DMS 273 treated with DMSO at 0.1 percent for 48 hours (cell line): ENCODE data around the gene RPE65.
"Not testable (repeated sequence)": the region's sequence is repeated elsewhere in the genome, so short reads cannot be mapped to it uniquely, and the experiment has no call there.

ENCODE experiments used
- DNase-seq: peaks from one replicate; lab custom pipeline; 2025; lab: John Stamatoyannopoulos, UW

The RPE65 gene

GRCh38 chr1:68449901-68450300 lies at the start of gene RPE65:
RPE65 (minus strand) TSS chr1:68449954; CDS start chr1:68449905, 49 bp downstream.
- DNase-seq = no peak

DNA sequence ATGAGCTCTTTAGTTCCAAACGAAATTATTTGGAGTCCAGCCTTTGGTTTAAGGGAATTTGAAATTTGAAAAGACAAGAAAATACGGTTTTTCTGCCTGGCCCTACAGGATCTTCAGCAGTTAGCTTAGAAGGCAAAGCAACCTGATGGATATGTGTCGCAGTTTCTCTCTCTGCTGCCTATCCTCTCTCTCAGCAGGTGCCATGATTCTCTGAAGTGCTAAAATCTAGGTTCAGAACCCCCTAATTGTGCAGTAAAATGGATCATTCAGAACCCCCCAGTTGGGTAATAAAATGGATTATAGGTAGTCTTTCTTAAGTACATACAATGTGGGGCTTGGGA lies 47.6 kb upstream of the RPE65 start:
- DNase-seq = no peak

DNA sequence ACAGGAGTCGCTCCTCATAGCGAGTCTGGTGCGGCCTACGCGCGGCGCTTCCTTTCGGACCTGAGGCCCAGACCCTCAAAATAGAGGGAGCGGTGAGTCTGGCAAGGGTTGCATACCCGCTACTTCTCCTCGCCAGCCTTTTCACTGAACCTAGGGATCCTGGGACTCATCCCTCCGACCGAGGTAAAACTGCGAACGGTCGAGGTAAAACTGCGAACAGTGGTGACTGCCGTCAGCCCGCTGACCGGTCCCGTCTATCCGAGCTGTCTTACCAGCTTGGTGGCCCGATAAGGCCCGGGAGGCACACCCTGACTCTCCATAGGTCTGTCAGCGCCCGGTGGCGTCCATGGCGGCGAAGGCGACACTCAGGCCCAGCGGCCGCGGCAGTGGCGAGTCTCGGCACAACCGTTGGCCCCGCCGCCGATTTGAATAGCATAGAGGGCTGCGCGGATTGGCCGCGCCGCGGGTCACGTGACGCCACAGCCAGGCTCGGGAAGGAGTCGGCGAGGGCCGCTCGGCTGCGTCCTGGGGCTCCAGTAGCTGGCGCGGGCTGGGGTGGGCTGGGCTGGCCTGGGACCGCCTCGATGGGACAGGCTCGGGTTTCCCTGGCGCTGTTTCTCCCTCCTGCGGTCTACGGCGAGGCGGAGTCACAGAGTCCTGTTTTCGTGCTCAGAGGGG lies 47.1 kb upstream of the RPE65 start, which contains the start of gene DEPDC1:
TSS of gene DEPDC1 (minus strand) at position 403 of the 678 bp plus-strand sequence. CDS start at position 320, 83 bp downstream.
- DNase-seq = peak; percentile 87

DNA sequence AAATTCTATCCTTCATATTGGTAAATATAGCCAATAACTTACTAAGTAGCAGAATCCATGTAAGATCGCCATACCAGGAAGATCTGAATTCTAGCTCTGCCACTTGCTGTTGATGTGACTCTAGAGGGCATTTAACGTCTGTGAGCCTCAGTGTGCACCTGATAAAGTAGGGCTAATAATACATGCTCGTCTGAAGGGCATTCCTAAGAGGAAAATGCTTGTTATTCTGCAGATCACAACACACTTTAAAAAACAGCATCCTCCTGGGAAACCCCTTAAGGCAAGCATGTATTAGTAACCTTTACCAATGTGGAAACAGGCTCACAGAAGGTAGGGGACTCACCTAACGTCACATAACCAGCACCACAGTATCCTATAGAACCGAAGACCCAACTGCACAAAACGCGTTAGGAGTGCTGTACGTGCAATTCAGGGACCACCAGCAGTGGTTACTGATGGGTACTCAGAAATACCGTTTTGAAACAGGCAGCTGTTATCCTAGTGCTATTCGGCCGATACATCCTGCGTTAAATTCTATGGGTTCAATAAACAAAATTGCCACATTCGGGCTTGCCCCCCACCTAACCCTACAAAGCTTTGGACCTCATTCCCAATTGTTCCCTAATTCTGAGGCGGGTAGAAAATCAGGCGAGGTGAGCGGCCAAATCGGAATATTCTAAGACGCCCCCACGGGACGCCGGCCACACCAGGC lies 46.4 kb upstream of the RPE65 start:
- DNase-seq = no peak

GRCh38 chr1:68495532-68495931 lies 45.8 kb upstream of the RPE65 start:
- DNase-seq = no peak

GRCh38 chr1:68493193-68493592 lies 43.4 kb upstream of the RPE65 start:
- no peak for DNase-seq

DNA sequence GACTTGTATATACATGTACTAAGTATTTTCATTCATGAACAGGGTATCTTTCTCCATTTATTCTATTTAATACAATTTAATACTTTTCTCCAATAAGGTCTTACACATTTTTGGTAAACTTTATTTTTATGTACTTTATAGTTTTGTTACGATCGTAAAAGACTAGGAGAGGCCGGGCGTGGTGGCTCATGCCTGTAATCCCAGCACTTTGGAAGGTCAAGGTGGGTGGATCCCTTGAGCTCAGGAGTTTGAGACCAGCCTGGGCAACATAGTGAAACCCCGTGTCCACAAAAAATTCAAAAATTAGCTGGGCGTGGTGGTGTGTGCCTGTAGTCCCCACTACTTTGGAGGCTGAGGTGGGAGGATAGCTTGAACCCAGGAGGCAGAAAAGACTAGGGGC lies 42.5 kb upstream of the RPE65 start:
- not testable (repeated sequence) for DNase-seq

GRCh38 chr1:68490046-68490651 lies 40.4 kb upstream of the RPE65 start:
- DNase-seq = no peak

DNA sequence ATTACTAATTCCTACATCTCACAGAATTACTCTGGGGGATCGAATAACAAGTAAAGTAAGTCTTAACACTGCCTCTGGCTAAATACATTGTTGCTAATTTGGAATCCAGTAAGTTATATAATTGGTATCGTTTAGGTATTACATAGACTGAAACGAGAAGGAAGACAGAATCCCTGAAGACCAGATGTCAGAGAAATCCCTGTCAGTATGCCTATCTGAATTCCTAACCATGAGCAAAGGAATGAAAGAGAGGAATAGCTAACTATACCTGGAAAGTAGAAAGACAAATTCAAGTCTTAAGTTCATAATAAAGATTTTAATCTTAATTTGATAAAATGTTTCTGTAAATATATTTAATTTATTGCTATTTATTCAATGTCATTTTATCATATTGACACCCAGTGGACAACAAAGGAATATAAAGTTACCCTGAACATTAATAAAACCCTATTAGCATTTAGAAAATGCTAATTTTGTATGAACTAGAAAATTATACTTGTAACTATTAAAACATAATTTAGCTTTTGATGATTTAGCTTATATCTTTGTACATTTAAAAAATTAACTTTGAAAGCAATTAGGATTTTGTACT lies 35.8 kb upstream of the RPE65 start:
- DNase-seq = no peak

- no peak for DNase-seq
Measured at GRCh38 chr1:68484618-68485017, 34.9 kb upstream of the RPE65 start.

DNA sequence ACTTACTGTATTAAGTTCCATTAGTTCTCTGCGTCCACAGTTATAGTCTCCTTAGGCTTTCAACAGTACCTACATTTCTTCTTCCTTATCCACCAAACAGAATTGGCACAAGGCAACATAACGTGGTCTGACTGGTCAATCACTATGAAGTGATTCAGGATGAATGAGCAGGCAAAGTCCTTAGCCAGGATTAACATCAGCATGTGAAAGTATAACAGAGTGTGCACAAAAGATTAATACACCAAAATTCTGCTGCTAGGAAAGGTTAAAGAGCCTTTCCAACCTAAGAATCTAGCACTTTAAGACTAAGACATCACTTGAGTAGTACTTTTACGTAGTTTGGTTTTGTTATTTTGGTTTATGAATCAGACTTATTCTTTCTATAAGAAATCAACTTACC lies 31.3 kb upstream of the RPE65 start:
- DNase-seq = no peak

DNA sequence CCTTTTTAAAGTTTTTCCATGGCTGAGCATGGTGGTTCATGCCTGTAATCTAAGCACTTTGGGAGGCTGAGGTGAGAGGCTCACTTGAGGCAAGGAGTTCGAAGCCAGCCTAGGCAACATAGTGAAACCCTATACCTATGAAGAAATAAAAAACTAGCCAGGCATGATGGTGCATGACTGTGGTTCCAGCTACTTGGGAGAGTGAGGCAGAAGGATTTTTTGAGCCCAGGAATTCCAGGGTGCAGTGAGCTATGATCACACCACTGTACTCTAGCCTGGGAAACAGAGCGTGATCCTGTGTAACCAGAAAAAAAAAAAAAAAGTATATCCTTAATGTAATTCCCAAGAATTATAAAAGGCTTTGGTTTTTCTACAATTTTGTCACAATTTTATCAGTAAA lies 29.7 kb upstream of the RPE65 start:
- no peak for DNase-seq

DNA sequence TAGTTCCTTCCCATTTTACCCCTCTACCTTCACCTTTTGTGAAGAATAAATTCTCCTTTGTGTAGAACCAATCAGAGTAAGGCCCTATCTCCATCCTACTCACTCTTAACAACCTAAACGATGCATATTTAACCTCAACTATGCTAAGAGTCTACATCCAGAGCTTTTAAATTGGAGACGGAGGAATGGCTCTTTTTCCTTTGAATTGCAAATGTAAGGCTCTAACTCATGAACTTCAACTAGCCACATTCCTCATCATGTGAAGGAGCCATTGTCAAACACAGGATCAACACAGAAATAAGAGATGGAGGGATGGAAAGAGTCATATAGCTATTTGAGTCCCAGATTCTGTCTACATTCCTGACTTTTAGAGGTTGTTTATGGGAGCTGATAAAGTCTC lies 28.9 kb upstream of the RPE65 start:
- DNase-seq = no peak

- DNase-seq = not testable (repeated sequence)
Measured at GRCh38 chr1:68476626-68477025, 26.9 kb upstream of the RPE65 start.

DNA sequence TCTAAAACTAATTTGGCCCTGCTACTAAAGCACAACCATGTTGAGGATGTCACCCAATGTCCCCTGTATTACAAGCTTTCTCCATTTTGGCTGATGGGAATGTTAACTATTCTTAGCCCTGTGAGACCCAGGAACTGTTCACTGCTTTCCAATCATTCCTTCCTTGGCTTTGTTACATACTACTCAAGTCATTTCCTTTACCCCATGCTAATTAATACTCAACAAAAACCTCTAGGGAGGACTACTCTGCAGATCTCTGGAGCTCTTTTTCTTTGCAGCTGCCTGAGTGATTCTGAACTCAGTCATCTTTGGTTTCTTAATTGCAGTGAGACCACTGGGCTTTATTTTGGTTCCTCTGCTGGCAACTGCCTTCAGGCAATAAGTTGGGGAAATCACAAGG lies 23.3 kb upstream of the RPE65 start:
- no peak for DNase-seq

GRCh38 chr1:68470388-68470970 lies 20.7 kb upstream of the RPE65 start:
- no peak for DNase-seq

DNA sequence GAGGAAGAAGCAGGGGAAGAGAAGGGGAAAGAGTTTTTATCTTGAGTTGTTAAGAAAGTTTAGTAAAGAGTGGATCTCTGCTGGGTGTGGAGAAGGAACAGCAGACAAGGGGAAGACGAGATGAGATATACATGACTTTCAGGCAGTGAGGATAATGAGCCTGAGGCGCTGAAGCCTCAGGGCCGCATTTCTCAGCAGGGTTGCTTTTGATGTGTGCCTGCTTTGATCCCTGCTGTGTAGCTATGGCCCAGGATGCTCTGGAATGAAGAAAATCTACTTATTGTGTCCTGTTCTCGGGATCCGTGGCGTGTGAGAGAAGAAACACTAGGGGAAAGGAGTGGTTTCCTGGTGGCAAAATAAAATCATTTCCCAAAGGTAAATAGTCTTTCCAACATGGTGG lies 15.1 kb upstream of the RPE65 start:
- DNase-seq = no peak

GRCh38 chr1:68460935-68461334 lies 11.2 kb upstream of the RPE65 start:
- no peak for DNase-seq

GRCh38 chr1:68459796-68460195 lies 10.0 kb upstream of the RPE65 start:
- no peak for DNase-seq

DNA sequence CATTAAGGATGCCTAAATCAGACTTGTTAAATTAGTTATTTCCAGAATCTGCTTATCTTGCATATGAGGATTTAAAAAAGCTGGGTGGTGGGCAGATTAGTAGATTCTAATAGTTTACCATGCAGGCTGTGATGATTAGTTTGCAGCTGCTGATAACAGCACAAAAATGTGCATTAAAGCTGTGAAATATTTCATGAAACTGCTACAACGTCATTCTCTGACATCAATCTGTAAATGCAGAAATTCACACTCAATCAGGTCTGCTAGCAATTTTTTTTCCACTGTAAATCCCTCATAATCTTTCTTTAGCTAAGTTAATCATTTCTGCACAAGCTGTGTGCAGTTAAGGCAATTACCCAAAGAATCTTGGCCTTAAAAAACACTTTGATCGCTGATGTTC lies 9.3 kb upstream of the RPE65 start:
- DNase-seq = no peak

GRCh38 chr1:68456202-68456601 lies 6.4 kb upstream of the RPE65 start:
- DNase-seq = no peak

- DNase-seq = no peak
Measured at GRCh38 chr1:68454534-68454933, 4.8 kb upstream of the RPE65 start.
